ENCODE measurements around the gene TFF3.
A peak's percentile ranks its signal among the peaks of the same experiment; 100 is the strongest.

- TF ChIP-seq CTCF (IDR thresholded peaks at IDR 0.05) (peak in 4 of 7 experiments; percentile 12 to 22 (median 16)), POLR2A (IDR thresholded peaks at IDR 0.05) (no peak)
Measured at GRCh38 chr21:42308914-42309752, 6.1 kb downstream of the TFF3 start.
